GM21360 (cell line): Measurements from ENCODE around the gene OAS3.
"Not testable (repeated sequence)": the region's sequence is repeated elsewhere in the genome, so short reads cannot be mapped to it uniquely, and the experiment has no call there.

Experiments used
- ATAC-seq: cut with Tn5 transposase; IDR thresholded peaks from one replicate; pipeline ENCODE4 v1.9.1; 2021; ENCODE audit warnings: mild to moderate bottlenecking, moderate library complexity; ENCODE audit not compliant: unreplicated experiment

Gene OAS3

DNA sequence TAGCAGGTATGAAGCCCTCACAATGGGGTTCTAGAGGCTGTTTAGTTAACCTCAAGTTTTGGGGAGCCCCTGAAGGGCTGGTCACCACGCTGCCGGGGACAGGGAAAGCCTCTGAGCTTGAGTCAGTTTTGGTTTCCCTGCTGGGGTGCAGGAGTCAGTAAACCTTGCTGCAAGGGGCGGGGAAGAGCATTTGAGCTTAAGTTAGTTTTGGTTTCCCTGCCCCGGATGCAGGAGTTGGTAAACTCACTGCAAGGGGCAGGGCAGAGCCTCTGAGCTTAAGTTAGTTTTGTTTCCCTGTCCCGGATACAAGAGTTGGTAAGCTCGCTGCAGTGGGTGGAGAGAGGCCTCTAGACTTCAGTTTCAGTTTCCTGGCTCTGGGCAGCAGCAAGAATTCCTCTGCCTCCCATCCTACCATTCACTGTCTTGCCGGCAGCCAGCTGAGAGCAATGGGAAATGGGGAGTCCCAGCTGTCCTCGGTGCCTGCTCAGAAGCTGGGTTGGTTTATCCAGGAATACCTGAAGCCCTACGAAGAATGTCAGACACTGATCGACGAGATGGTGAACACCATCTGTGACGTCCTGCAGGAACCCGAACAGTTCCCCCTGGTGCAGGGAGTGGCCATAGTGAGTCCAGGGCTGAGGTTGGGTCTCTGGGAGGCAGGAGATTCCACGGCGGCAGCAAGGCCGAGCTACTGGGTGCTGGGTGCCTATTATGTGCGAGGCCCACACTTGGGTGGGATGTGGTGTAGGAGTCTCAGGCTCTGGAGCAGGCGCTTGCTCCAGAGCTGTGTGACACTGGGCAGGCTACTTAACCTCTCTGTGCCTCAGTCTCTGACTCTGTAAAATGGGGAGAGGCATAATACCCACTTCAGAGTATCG lies 40.1 kb downstream of the OAS3 start, which contains the start of gene OAS2:
TSS of gene OAS2 (plus strand) at position 357 of the 878 bp plus-strand sequence. CDS start at position 447, 90 bp downstream.
- ATAC-seq = peak; percentile 85

DNA sequence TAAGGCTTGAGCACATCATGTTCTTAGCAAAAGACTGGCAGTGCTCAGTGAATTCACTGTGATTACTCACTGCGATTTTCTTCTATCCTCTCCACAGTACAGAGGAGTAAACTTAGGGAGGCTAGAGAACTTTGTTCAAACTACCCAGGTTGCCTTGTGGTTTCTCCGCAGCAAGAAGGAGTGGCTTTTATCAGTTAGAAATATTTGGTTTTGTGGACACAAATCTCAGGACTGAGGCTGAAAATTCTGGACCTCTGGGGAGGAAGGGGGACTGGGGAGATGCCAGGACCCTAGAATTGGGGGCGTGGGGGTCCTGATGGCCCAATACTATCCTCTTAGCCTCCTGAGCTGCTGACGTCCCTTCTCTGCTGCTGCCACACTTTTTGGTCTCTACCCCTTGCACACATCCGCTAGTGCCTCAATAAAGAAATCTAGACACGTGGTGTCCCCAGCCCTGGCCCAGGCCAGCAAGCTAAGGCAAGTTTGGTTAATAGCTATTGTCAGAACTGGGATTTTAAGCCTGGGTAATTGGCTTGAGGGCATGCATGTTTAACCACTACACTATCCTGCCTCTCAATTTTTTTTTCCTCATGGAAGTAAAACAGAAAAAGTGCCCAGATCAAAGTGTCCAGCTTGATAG lies 40.9 kb downstream of the OAS3 start:
- ATAC-seq = no peak

DNA sequence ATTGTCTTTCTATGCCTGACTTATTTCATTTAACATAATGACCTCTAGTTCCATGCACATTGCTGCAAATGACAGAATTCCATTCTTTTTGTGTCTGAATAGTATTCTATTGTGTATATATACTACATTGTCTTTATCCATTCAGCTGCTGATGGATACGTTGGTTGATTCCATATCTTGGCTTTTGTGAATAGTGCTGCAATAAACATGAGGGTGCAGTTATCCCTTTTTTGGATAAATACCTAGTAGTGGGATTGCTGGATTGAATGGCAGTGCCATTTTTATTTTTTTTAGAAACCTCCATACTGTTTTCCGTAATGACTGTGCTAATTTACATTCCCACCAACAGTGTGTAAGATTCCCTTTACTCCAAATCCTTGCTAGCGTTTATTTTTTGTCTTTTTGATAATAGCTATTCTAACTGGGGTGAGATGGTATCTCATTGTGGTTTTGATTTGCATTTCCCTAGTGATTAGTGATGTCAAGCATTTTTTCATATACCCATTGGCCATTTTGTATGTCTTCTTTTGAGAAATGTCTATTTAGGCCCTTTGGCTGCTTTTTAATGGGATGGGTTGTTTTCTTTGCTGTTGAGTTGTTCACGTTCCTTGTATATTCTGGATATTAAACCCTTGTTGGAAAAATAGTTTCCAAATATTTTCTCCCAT lies 42.4 kb downstream of the OAS3 start:
- no peak for ATAC-seq

DNA sequence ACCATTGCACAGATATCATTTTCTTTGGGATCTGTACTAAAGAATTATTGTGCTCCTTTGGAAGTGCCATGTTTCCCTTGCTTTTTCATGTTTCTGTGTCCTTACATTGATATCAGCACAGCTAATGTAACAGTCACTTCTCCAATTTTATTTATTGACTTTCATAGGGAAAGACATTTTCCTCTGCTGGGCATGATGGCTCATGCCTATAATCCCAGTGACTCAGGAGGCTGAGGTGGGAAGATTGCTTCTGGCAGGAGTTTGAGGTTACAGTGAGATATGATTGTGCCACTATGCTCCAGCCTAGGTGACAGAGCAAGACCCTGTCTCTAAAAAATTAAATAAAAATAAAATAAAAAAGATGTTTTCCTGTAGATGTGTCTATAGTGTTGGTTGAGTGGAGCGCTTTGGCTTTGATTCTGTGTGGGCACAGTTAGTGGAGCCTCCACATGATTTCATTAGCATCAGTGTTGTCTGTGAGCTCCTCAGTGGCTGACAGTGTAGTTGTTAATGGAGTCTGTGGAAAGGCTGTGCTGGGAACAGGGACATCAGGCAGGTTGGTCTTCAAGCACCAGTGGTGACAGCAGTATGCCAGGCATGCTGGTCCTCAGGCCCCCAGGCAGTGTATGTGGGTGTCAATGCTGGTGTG lies 47.5 kb downstream of the OAS3 start:
- ATAC-seq = no peak

DNA sequence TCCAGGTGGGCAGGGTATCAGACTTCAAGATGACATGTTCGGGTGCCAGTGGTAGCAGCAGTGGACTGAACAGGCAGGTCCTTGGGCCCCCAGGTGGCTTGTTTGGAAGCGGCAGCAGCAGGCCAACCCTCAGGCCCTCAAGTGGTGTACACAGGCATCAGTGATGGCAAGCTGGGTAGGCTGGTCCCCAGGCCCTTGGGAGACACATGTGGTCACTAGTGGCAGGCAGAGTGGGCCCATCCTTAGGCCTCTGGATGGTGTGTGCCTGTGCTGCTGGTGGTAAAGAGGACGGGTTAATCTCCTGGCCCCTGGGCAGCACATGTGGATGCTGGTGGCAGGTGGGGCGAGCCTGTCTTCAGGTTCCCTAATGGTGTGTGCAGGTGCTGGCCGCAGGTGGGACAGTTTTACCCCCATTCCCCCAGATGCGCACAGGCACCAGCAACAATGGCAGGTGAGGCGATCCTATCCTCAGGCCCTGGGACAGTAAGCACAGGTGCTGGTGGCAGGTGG lies 48.1 kb downstream of the OAS3 start:
- no peak for ATAC-seq

DNA sequence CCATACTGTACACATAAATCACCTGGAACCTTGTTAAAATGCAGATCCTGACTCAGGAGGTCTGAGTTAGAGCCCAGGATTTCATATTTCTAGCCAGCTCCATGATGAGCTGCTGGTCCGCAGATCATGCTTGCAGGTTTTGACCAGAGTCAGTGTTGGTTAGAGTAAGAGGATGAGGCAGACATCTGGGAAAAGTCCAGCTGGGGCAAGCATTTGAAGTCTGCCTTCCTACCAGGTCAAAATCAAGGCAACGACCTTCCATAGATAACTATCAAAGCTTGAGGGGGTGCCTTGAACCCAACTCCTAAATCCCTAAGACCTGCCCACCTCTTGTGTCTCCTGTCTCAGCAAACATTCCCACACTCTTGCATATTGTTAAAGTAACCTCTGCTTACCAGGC lies 49.3 kb downstream of the OAS3 start:
- ATAC-seq = no peak

DNA sequence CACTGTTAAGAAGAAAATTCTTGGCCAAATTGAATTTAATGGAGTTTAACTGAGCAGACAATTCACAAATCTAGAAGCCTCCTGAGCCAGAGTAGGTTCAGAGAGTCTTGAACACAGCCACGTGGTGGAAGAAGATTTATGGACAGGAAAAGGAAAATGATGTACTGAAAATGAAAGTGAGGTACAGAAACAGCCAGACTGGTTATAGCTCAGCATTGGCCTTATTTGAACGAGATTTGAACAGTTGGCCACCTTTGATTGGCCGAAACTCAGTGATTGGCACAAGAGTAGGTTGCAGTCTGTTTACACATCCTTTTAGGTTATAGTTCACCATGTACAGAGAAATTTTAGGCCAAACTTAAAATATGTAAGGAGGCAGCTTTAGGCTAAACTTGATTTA lies 50.0 kb downstream of the OAS3 start:
- no peak for ATAC-seq

DNA sequence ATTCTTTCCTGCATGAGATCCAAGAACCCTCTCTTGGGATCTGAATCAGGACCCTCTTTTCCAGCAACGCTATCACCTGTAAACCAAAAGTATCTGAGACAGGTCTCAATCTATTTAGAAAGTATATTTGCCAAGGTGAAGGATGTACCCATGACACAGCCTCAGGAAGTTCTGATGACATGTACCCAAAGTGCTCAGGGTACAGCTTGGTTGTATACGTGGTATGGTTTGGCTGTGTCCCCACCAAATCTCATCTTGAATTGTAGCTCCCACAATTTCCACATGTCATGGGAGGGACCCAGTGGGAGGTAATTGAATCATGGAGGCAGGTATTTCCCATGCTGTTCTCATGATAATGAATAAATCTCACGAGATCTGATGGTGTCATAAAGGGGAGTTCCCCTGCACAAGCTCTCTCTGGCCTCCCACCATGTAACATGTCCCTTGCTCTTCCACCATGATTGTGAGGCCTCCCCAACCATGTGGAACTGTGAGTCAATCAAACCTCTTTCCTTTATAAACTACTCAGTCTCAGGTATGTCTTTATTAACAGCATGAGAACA lies 50.6 kb downstream of the OAS3 start:
- ATAC-seq = not testable (repeated sequence)

DNA sequence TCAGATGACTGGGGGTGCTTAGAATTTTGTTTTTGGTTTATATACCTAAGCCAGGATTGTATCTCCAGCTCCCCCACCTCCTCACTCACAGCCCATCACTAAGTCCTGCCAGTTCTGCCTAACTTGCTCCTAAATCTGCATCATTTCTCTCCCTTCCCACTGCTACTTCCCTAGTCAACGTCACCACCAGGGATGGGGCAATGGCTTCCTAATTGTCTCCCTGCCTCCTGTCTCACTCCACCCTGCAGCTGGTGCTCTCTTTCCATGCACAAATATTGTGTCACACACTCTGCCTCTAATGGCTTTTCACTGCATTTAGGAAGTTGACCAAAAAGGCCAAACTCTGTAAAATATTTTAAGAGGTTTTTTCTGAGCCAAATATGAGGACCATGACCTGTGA lies 51.5 kb downstream of the OAS3 start:
- no peak for ATAC-seq

DNA sequence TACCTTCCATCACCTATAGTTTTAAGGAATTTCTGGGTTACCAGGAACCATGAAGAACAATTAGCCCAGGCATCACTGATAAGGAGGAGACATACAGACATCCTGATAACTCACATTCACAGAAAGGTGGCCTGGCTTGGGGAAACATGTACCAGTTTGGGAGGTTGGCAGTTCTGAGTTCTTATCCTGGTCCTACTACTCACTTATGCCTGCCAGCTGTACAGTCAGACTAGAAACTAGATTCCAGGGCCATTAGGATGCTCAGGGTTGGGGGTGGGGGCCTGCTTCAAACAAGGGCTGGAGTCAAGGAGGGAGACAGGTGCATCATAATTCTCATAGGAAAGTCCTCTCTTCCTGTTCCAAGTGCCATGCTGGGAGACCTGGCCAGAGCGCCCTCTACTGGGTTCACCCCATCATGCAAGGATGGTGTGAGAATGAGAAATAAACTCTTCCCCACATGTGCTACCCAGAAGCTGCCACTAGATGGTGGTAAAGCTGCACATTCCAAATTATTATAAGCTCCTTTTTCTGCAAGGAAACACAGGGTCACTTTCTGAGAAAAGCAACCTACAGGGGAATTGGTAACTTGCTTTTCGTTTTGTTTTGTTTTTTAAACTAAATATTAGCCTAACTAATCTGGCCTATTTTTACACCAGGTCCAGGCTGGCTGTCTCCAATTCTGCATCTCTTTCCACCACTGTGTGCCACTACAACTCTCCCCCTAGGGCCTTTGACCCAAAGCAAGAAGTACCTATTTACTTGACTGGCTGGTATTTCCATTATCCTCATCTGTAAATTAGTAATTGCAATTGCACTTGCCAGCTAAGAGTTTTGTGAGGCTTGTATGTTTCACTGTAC lies 54.5 kb downstream of the OAS3 start:
- ATAC-seq = no peak

DNA sequence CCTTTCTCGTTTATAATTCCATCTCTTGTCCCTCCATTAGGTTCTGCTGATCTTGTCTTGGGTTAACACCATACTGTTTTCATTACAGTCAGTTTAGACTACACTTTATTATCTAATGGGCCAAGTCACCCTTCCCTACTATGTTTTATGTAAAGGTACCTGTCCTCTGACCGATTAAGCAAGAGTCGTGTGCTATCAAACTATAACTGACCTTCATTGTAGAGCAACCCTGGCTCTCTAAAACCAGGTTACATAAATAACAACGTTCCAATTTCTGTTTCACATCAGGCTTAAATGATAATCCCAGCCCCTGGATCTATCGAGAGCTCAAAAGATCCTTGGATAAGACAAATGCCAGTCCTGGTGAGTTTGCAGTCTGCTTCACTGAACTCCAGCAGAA lies 56.7 kb downstream of the OAS3 start:
- no peak for ATAC-seq

DNA sequence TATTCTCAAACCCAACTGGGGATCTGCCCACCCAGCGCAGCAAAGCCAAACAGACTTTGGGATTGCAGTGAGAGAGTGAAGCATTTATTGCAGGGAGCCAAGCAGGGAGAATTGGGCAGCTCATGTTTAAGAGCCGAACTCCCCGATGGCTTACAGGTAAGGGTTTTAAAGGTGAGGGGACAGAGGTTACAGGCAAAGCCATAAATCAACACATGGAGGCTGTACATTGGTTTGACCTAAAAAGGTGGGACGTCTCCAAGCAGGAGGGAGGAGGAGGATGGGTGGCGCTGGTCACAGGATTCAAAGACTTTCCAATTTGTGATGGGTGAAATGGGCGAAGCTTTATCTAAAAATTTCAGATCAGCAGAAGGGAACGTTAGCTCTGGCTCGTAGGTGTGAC lies 58.2 kb downstream of the OAS3 start:
- no peak for ATAC-seq

DNA sequence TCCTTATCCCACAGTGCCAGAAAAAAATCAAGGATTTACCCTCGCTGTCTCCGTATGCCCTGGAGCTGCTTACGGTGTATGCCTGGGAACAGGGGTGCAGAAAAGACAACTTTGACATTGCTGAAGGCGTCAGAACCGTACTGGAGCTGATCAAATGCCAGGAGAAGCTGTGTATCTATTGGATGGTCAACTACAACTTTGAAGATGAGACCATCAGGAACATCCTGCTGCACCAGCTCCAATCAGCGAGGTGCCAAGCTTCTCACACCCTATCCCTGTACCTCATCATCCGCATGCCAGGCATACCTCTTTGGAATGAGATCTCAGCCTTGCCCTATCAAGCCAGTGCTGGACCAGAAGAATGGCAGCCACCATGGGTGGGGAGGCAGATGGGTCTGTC lies 59.2 kb downstream of the OAS3 start:
- no peak for ATAC-seq

DNA sequence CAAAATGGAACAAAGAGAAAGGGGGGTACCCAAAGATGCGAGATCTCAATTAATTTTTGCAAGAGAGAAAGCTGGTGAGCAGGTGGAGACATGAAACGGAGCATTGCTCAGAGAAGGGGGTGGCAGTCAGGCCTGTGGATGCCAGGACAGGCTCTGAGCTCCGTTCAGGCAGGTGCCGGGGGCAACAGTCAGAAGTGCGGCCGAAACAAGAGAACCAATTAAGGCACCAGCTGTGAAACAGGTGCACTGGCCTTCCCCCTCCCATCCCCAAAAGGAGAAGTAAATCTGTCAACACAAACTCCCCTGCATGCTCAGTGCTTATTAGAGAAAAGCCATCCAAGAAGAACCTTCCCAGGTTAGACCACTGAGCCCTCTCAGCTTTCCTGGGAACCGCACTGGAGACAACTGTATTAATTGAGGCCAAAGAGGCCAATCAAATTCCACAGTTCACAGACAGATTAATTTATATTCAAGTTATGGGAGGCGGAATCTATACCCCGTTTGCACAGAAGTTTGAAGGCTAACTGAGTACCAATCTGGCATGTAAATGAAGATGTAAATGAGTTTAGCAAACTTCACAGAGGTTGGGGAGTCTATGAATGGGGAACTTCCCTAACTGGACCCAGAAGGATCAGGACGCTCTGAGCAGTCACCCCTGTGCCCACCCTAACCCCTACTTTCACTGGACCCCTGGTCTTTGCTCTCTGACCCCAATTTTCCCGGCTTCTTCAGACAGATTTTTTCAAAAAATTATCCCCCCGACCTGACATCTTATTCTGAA lies 60.9 kb downstream of the OAS3 start:
- ATAC-seq = no peak

DNA sequence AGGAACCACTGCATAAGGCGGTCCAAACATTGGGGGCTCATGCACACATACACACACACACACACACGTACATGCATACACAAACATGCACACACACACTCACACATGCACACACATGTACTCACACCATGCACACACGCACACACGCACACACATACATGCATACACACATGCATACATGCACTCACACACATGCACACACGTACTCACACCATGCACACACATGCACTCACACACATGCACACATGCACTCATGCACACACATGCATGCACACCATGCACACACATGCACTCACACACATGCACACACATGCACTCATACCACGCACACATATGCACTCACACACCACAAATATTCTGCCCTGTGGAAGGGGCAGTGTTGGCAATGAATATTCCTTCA lies 62.2 kb downstream of the OAS3 start:
- no peak for ATAC-seq

DNA sequence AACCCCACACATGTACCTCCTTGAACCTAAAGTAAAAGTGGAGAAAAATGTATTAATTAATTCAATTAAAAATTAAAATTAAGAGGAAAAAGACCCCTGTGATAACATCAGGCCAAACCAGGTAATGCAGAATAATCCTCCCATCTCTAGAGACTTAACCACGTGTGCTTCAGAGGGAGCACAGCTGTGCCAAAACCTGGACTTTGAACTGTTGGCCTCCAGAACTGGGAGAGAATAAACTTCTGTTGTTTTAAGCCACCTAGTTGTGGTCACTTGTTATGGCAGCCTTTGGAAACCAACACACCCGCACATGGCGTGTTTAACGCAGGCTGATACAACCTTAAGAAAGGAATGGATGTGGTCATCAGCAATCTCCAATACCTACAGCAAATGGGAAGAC lies 63.9 kb downstream of the OAS3 start:
- no peak for ATAC-seq

DNA sequence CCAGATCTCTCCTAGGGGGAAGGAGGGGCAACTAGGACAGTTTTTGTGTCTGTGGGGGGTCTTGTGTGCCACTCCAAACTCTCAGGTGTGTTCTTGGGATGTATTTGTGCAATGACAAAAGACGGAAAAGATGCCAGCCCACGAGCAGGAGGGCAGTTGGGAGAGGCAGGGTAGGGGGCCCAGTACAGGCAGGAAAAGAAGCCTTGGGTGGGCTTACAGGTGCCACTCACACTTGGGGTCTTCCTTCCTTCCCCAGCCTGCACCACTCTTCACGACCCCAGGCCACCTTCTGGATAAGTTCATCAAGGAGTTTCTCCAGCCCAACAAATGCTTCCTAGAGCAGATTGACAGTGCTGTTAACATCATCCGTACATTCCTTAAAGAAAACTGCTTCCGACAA lies 64.4 kb downstream of the OAS3 start:
- ATAC-seq = no peak

DNA sequence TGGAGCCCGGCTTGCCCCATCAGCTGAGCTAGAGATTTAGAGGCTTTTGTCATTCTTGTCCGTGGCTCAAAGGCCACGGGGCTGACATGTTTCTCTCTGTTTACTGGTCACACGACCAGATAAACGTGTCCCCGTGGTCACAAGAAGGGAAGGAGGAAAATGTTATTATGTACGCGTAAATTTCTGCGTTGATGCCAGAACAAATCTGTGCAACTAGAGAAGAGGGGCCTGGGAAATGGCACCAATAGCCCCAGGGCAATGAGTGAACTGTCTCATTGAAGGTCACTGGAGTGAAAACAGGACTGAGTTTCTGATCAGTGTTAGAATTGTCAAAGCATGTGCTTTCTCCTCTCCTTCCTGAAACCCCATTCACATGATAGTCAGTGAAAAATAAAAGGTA lies 65.4 kb downstream of the OAS3 start:
- no peak for ATAC-seq

DNA sequence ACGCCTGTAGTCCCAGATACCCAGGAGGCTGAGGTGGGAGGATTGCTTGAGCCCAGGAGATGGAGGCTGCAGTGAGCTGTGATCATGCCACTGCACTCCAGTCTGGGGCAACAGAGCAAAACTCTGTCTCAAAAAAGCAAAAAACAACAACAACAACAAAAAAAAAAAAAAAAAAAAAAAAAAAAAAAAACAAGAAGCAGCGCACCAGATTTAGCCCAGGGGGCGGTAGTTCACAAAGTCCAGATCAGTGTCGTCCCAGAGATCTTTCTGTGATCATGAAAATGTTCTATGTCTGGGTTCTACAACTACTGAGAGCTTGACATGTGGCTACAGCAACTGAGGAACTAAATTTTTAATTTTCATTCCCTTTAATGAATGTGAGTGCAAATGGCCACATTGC lies 67.5 kb downstream of the OAS3 start:
- ATAC-seq = no peak
